GM18858 (cell line): ENCODE measurements around the gene MPV17L.
"Not testable (repeated sequence)": the region's sequence is repeated elsewhere in the genome, so short reads cannot be mapped to it uniquely, and the experiment has no call there.

Experiments
- ATAC-seq: cut with Tn5 transposase; IDR thresholded peaks from one replicate; pipeline ENCODE4 v1.9.1; 2021; ENCODE audit not compliant: unreplicated experiment

The MPV17L gene

DNA sequence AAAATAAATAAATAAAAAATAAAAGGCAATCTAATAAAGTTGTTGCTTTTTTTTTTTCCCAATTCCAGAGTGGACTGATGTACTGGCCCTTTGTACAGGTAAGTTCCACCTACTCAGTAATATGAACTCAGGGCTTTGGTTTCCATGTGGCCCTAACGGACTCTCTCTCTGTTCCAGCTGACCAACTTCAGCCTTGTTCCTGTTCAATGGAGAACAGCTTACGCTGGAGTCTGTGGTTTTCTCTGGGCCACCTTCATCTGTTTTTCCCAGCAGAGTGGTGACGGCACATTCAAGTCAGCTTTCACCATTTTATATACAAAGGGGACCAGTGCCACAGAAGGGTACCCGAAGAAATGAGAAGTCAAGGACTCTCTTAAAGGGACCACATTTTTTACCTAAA is 12.2 kb downstream of the MPV17L start:
- ATAC-seq = not testable (repeated sequence)

DNA sequence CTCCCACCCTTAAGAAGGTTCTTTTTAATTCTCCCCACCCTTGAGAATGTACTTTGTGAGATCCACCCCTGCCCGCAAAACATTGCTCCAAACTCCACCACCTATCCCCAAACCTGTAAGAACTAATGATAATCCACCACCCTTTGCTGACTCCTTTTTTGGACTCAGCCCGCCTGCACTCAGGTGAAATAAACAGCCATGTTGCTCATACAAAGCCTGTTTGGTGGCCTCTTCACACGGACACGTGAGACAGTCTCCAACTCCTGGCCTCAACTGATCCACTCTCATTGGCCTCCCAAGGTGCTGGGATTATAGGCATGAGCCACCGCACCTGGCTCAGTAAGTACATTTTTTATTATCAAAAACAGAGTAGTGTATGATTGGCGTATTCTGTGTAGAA is 13.9 kb downstream of the MPV17L start:
- ATAC-seq = not testable (repeated sequence)

DNA sequence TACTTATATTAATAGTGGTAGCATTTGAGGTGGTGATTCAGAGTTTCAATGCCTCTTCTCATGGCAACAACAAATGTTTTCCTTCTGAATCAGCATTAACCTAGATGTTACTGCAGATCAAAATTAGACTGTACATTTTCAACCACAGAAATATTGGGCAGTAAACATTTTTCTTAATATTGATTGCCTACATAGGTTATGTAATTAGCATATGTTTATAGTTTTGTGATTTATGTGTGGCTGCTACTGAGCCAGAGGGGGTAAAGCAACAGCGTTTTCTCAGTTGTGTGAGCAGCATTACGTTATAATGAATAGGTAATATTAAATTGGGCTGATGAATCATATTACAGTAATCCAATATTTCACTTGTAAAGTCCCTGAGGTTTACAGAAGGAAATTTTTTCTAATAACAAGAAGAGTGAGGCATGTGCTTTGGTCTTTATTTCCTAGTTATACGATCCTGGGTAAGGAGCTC is 20.0 kb downstream of the MPV17L start:
- no peak for ATAC-seq

DNA sequence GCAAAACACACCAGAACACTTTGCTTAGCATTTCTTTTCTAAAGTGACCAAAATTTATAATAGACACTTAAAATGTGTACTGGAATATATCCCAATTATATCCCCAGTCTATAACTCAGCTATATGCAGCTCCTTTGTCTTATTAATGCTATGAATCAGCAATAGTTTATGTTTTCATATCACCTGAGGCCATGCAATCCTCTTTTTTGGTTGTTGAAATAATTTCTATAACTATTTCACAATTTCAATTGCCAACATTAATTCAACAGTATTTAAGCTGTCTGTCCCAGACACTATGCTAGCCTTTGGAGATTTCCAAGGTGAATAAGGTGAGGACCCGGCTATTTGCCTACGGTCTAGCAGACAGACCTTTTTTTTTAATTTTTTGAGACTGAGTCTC is 21.6 kb downstream of the MPV17L start:
- no peak for ATAC-seq

DNA sequence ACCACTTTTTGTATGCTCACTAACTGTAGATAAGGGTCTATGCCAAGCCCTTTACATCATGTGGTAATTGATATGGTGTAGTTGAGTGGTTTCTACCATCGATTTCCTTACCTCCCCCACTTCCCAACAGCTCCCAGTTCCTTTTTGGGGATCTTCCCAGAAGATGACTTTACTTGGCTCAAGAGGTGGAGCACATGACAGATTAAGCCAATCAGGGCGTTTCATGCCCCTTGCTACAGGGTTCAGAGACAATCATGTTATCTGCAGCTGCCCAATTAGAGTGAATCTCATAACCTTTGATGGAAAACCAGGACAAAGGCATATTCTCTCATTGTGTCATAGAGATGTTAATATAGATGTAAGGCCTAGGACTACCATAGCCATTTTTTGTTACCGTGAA is 22.7 kb downstream of the MPV17L start:
- ATAC-seq = no peak

DNA sequence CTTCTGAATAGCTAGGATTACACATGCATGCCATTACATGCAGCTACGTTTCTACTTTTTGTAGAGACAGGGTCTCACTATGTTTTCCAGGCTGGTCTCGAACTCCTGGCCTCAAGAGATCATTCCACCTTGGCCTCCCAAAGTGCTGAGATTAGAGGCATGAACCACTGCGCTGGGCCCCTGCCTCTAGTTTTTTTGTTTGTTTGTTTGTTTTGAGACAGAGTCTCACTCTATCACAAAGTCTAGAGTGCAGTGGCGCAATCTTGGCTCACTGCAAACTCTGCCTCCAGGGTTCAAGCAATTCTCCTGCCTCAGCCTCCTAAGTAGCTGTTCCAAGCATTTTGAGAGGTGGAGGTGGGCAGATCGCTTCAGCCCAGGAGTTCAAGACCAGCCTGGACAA is 26.1 kb downstream of the MPV17L start:
- ATAC-seq = not testable (repeated sequence)

DNA sequence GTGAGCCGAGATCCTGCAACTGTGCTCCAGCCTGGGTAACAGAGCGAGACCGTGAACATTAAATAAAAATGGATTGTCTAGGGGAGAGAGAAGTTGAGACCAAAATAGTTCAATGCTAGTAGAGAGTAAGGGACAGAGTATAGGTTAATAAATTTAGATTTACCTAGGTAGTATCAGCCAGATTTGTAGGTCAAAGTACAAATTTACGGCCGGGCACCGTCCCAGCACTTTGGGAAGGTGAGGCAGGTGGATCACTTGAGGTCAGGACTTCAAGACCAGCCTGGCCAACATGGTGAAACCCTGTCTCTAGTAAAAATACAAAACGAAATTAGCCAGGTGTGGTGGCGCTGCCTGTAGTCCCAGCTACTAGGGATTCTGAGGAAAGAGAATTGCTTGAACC is 26.7 kb downstream of the MPV17L start:
- no peak for ATAC-seq

DNA sequence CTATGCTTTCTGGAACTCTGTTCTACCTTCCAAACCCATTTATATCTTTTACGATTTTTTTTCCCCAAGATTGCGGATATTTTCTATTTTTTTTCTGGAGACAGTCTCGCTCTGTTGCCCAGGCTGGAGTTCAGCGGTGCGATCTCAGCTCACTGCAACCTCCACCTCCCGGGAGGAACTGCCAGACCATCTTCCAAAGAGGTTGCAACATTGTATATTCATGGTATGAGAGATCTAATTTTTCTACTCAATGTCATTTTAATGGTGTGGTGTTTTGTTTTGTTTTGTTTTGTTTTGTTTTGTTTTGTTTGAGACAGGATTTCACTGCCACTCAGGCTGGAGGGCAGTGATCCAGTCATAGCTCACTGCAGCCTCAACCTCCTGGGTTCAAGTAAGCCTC is 30.3 kb downstream of the MPV17L start:
- no peak for ATAC-seq

DNA sequence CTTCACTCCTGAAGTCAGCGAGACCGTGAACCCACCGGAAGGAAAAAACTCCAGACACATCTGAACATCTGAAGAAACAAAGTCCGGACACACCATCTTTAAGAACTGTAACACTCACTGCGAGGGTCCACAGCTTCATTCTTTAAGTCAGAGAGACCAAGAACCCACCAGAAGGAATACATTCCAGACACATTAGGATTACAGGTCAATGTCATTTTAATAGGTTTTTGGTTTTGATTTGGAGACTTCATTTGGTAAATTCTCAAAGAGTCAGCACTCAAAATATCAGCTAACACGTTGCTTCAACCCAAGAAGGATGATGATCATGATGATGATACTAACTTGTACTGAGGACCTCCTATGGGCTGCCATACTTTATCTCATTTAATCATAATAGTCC is 31.2 kb downstream of the MPV17L start:
- ATAC-seq = no peak

DNA sequence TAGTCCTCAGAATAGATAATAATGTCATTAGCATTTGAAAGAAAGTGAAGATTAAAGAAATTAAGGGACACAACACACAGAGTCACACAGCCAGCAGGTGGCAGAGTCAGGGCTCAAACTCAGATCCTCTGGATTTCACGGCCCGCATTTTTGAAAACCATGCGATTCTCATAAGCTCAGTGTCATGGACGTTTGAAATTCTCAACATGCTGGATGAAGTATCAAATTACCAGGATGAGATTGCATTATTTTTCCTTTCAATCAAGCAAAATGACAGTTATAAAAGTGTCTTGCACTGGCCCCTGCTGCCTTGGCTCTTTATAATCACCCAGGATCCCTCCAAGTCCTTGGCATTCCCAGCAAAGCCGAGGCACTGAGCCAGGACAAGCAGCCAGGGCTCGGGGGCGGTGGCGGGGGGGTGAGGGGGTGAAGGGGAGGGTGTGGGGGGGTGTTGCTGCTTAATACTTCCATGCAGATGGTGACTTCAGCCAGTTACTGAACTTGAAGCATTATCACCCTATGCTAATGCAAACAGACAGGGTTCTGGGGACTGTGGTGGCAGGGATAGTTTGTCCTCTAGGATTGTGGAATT is 32.2 kb downstream of the MPV17L start:
- ATAC-seq = no peak

DNA sequence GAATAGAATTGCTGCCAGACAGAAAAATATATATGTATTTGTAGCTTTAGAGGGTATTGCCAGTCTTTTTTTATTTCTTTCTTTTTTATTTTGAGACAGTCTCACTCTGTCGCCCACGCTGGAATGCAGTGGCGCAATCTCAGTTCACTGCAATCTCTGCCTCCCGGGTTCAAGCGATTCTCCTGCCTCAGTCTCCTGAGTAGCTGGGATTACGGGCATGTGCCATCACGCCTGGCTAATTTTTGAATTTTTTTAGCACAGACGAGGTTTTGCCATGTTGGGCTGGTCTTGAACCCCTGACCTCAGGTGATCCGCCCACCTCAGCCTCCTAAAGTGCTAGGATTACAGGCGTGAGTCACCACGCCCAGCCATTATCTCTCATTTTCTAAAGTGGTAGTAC is 35.3 kb downstream of the MPV17L start:
- ATAC-seq = not testable (repeated sequence)

DNA sequence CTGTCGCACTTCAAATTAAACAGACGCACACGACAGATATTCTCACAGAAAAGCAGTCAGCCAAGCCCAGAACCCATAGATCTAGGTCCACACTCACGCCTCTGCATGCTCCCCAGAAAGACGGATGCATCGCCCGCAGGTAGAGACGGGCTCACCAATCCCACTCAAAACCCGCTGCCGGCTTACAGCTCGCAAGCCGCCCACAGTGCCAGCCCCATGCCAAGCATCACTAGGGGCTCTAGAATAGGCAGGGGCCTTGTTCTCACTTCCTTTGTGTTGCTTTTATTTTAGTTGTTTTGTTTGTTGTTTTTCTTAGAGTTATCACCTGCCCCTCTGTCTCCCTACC is 38.5 kb downstream of the MPV17L start:
- ATAC-seq = no peak

DNA sequence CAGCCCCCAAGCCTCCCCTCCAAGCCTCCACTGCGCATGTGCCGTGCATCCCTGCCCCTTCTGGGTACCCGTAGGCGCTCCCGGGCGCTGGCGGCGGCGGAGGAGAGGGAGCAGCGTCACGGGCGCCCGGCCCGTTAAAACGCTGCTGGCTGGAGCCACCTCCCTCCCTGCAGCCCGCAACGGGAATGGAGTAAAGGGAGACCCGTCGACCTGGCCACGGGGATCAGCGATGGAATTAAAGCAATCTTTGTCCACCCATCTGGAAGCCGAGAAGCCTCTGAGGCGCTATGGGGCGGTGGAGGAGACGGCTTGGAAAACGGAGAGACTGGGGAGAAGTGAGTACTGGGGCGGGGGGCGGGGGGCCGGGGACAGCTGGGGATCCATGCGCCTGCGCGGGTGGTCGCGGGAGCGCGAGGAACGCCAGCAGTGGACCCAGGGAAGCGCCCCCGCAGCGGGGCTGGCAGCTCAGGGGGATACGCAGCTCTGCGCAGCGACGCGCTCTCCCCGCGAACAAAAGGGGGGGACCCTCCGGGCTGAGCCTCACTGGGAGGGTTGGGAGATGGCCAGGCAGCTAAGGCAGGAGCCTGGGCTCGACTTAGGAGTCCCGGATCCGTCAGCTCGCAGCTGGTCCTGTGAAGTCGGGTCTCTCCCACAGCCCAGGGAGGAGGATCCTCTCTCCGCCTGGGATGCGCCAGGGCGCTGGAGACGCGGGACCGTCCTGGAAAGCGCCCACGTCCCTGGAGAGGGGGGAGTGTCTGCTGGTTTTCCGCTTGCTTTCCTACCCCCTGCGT is 39.1 kb downstream of the MPV17L start, which contains the start of gene BMERB1:
BMERB1 (plus strand) TSS at position 164 of the 791 bp plus-strand sequence; CDS start at position 230, 66 bp downstream.
- no peak for ATAC-seq

DNA sequence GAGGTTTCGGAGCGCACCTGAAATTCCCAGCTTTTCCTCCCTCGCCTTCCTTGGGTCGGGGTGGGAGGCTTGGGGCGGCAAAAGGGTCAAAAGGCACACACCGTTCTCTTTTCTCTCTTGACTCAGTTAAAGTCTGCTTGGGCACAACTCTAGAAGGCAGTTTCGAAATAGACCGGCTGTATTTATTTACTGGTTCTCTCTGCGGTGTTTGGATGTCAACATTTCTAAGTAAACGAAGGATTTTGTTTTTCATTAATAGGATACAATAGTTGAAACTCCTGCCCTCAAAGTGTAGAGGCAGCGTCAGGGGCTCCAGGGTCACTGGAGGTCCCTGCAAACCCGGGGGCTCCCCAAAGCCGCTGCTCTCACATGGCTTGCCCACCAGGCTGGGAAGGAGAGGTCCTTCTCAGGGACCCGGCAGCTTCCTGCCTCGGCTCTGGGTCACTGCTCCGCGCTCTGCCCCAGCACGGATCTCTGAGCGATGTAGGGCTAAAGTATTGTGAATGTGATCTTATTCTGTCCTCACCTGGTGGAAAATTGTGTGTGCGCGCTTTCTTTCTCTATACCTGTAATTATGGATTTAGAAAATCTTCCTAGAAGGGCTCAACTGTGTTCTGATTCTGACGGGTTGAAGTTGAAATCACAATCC is 39.8 kb downstream of the MPV17L start:
- no peak for ATAC-seq

DNA sequence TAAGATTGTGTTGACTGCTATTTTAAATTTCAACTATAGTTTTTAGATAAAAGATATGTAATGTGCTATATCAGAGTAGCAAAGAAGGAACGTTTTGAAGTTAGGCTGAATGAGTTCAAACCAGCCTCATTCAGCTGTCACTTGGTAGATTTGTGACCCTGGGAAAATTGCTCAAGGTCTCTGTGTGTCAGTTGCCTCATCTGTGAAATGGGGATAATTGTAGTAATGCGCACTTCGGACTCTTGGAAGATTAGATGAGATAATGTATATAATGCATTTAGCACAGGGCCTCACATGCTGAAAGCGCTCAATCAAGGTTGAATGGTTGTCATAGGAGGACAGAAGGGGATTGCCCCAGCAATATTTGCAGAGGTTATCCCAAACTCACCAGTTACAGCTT is 43.5 kb downstream of the MPV17L start:
- no peak for ATAC-seq

DNA sequence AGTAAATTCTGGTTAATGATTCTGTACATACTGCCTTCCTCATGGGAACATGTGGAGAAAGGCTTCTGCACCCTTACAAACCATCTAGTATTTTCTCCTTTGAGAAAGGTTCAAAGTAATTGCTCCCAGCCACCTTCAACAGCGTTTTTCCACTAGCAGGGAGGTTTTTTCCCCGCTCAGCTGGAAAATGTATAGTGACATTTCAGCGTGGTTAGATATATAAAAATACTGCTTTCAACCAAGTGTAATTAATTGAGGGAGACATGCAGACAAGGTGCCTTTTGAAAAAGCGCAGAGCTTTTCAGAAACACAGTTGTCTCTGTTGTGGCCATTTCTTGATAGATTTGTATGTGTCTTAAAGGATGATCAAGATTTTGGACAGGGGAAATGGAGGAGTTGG is 44.0 kb downstream of the MPV17L start:
- no peak for ATAC-seq

DNA sequence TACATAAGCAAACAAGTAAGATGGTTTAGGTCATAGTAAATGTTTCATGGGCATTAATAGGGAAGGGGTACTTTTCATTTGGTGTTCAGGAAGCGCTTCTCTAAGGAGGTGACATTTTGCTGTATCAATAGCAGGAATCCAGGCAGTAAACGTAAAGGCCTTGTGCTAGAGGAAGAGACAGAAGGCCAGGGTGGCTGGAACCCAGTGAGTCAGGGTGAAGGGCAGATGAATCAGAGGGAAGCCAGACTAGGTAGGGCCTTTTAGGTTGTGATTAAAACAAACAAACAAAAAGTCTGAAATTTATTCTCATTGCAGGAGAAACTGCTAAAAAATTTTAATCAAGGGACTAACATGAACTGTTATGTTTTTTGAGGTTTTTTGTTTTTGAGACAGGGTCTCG is 45.3 kb downstream of the MPV17L start:
- ATAC-seq = no peak

DNA sequence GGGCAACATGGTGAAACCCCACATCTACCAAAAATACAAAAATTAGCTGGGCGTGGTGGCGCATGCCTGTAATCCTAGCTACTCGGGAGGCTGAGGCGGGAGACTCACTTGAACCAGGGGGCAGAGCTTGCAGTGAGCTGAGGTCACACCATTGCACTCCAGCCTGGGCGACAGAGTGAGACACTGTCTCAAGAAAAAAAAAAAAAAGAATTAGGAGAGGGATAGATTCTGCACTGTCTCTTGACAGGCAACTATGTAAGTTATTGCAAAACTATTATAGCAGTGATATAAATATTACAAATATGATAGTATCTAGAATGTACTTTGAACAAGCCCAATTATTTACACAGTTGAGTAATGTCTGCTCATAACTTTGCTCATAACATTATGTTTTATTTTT is 46.6 kb downstream of the MPV17L start:
- not testable (repeated sequence) for ATAC-seq

DNA sequence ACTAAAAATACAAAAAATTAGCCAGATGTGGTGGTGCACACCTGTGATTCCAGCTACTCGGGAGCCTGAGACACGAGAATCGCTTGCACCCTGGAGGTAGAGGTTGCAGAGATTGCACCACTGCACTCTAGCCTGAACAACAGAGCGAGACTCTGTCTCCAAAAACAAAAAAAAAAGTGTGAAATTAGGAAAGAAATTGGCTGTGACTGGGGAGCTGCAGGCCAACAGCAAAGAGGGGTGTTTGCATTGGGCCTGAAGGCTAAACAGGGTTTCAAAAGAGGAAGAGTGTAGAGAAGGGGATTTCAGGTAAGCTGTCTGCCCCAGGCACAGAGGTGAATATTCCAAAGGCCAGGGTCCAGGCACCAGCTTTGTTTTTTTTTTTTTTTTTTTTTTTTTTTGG is 48.2 kb downstream of the MPV17L start:
- ATAC-seq = no peak

DNA sequence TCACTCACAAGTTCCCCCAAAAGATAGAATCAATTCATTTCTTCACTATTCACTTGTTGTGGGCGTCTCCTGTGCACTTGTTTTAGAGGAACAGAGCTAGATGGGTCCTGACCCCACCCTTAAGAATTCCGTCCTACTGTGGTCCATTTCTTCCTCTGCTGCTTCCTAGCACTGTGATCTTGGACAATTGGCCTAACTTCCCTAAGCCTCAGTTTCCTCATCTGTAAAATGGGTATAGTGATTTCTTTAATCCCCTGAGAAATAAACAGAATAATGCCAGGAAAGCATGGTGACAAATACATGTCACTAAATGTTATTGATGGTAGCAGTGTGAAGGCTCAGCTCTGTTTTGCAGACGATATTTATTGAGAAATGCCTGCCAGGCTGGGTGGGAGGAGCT is 48.7 kb downstream of the MPV17L start:
- ATAC-seq = no peak

DNA sequence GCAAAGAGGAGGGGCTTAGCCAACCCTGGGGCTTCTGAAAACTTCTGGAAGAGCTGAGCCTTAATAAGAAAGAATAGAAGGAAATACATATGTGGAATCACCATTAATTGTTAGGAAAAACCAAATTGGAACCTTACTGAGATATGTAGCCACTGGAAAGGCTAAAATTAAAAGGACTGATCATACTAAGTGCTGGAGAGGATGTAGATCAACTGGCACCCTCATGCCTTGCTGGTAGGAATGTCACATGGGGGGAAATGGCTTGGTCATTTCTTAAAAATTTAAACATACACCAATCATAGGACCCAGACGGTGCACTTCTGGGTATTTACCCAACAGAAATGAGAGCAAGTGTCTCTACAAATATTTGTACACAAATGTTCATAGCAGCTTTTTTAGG is 49.9 kb downstream of the MPV17L start:
- no peak for ATAC-seq

DNA sequence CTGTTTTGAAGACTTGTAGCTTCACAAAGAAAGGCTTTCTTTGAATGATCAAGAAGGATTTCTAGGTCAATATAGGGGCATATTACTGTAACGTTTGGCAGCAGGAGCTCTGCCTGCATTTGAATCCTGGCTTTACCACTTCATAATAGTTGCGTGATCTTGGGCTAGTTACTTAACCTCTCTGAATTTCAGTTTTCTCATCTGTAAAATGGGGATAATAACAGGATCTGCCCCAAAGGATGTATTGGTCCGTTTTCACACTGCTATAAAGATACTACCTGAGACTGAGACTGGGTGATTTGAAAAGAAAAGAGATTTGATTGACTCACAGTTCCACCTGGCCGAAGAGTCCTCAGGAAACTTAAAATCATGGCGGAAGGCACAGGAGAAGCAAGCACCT is 51.3 kb downstream of the MPV17L start:
- ATAC-seq = no peak
